ENCODE data around the gene PRSS53. TPM values are rescaled to one million over a fixed set of nuclear protein-coding genes. Genes with fewer than 3 reads are reported as not detected.
A peak's percentile ranks its signal among the peaks of the same experiment; 100 is the strongest.
"Not testable (repeated sequence)": the region's sequence is repeated elsewhere in the genome, so short reads cannot be mapped to it uniquely, and the experiment has no call there.

The PRSS53 gene
- total RNA-seq, 4 donors from 2014 or later, result 0.63 to 2.2 (median 1.3) TPM

DNA sequence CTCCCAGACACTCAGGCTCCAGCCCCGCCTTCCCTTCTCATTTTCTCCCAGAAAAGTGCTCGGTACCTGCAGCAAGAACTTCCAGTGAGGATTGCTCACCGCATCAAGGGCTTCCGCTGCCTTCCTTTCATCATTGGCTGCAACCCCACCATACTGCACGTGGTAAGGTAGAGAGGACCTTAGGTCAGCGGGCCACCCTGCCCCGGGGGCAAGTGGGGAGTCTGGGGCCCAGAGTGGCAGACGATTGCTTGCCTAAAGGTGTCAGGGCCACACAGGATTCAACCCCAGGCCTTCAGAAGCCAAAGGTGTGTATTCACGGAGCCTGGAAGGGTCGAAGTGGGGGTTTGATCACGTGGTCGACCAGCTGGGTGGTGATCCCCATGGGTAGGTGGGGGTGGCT, 20.9 kb upstream of the PRSS53 start:
- DNase-seq (ENCODE audit: low spot score) (no peak), ATAC-seq (ENCODE audit: low FRiP score) (no peak)
- TF ChIP-seq CTCF (IDR thresholded peaks at IDR 0.05), result no peak

DNA sequence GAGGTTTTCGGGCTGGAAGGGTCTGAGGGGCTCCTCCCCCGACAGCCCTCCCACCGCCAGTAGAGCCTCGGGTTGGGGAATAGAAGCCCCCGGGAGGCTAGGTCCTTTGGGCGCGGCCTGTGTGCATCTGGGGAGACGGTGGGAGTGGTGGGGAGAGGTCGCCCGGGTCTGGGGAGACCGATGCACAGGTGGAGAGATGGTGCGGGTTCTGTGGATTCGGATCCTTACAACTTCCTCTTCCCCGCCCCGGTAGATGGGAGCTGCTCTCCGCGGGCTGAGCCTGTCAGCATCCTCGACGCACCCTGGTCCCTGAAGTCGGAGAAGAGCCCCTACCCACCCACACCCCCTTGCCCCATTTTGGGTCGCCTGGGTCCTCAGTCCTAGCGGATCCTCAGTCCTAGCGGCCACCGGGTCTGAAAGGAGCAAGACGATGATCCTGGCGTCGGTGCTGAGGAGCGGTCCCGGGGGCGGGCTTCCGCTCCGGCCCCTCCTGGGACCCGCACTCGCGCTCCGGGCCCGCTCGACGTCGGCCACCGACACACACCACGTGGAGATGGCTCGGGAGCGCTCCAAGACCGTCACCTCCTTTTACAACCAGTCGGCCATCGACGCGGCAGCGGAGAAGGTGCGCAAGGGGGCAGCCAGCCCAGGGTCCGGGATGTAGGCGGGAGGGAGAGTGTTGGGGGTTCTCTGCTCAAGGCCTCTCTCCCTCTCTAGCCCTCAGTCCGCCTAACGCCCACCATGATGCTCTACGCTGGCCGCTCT, 20.2 kb upstream of the PRSS53 start:
- no peak for TF ChIP-seq CTCF (IDR thresholded peaks at IDR 0.05)
- DNase-seq (ENCODE audit: low spot score), result no peak
- no peak for ATAC-seq (ENCODE audit: low FRiP score)

DNA sequence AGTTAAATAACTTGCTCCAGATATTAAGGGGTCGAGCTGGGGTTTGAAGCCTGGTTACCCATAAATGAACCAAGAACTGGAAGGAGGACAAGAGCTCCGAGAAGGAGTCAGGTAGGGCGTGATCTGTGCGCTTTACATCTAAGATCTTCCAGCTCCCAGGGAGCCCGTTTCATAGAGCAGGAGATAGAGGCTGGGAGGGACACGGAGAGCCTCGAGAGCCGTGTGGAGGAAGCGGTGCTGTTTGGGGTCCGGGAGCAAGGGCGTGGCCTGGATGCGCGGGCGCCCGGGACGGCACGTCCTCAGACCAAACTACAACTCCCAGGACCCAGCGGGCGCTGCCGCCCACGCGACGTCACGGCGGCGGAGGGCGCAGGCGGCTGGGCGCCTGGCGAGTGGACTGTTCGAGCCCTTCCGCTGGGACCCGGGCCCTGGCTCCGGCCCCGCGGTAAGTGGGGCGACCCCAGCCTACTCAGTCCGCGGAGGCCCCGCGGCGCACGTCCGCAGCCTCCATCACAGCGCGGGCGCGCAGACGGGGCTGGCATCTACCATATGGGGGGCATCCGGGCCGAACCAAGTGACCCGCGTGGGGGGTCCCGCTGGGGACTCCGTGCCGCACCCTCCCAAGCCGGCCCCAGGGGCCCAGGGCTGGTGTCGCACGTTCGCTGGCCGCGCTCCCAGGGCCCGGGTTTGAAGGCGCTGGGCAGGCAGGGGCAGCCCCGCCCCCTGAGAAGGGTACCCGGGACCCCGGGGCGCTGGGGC, 19.5 kb upstream of the PRSS53 start, which contains the start of gene BCKDK:
TSS of gene BCKDK (plus strand) at position 352 of the 759 bp plus-strand sequence. CDS start 838 bp downstream, outside the sequence.
- DNase-seq (ENCODE audit: low spot score), result no peak
- no peak for TF ChIP-seq CTCF (IDR thresholded peaks at IDR 0.05)
- peak; percentile 70 for ATAC-seq (ENCODE audit: low FRiP score)

- no peak for DNase-seq (ENCODE audit: low spot score)
- no peak for TF ChIP-seq CTCF (IDR thresholded peaks at IDR 0.05)
- no peak for ATAC-seq (ENCODE audit: low FRiP score)
These were observed 18.7 kb upstream of the PRSS53 start for GRCh38 chr16:31107465-31107867.

- no peak for TF ChIP-seq CTCF (IDR thresholded peaks at IDR 0.05)
- no peak for ATAC-seq (ENCODE audit: low FRiP score)
- no peak for DNase-seq (ENCODE audit: low spot score)
These were observed 18.0 kb upstream of the PRSS53 start for GRCh38 chr16:31106509-31107464.

DNA sequence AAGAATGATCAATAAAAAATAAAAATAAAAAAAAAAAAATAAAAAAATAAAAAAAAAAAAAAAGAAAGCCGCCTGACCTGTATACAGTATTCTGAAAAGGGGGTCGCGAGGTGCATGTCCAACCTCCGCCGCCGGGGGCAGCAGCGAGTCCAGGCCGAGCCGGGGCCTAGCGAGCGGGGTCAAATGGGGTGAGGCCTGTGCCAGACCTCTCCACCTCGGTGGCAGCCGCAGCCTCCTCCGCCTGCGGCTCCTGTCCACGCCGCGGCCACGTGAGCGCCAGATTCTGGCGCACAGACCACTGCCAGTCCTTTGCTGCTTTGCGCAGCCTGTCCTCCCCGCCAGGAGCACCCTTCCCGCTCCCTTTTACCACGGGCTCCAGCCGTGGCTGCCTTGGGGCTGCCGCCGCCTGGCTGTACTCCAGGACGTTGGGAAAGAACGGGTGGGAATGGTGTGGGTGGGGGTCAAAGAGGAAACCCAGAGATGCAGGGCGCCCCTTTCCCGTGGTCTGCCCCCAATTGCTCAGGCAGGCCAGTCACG, 17.0 kb upstream of the PRSS53 start:
- DNase-seq (ENCODE audit: low spot score) (peak; percentile 92), ATAC-seq (ENCODE audit: low FRiP score) (peak; percentile 90)
- TF ChIP-seq CTCF (IDR thresholded peaks at IDR 0.05), result peak in 1 of 3 donors; percentile 49

GRCh38 chr16:31100876-31101641, 12.3 kb upstream of the PRSS53 start:
- not testable (repeated sequence) for DNase-seq (ENCODE audit: low spot score); ATAC-seq (ENCODE audit: low FRiP score)
